ENCODE measurements around the gene UBE2QL1.

The UBE2QL1 gene

DNA sequence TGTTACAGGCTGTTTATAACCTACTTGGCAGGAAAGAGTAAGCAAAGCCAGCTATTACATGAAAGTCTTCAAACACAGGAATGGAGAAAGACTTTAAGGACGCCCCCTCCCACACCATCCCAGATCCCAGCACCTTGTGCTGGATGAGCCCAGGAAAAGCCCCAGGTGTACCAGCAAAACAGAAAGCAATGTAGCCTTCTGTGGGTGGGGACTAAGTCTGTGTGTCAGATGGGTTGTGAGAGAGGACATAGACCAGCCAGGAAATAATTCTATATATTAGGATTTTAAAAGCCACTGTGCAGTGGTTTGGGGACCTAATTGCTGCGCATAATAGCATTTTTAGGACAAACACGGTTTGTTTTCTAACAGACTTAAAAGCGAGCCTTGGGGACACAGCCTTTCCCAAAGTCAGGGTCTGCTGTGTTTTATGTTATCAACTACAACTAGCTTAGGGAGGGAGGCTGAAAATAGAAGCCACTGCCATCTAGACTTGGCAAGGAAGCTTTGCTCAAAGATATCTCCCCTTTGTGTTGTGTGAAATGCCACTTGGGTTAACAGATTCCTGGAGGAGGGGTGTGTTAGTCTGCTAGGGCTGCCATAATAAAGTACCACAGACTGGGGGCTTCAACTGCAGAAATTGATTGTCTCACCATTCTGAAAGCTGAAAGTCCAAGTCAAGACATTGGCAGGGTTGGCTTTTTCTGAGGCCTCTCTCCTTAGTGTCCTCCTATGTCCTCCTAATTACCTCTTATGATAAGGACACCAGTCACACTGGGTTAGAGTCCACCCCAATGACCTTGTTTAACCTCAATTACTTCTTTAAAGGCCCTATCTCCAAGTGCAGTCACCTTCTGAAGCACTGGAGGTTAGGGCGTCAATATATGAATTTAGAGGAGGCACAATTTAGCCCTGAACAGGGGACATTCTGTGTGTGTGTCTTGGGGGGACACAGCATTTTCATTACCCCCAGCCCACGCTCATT lies 17.2 kb upstream of the UBE2QL1 start:
- H3K27ac ChIP-seq = no peak overlapping the region
- DNase-seq = no peak
- TF ChIP-seq, protein P1, sequence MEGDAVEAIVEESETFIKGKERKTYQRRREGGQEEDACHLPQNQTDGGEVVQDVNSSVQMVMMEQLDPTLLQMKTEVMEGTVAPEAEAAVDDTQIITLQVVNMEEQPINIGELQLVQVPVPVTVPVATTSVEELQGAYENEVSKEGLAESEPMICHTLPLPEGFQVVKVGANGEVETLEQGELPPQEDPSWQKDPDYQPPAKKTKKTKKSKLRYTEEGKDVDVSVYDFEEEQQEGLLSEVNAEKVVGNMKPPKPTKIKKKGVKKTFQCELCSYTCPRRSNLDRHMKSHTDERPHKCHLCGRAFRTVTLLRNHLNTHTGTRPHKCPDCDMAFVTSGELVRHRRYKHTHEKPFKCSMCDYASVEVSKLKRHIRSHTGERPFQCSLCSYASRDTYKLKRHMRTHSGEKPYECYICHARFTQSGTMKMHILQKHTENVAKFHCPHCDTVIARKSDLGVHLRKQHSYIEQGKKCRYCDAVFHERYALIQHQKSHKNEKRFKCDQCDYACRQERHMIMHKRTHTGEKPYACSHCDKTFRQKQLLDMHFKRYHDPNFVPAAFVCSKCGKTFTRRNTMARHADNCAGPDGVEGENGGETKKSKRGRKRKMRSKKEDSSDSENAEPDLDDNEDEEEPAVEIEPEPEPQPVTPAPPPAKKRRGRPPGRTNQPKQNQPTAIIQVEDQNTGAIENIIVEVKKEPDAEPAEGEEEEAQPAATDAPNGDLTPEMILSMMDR (IDR thresholded peaks at IDR 0.05; ENCODE audit: low read depth, low read length, missing control alignments) = no peak
- H3K27me3 ChIP-seq (replicated peaks) = no peaks in the 10 kb centered on the region
- H3K36me3 ChIP-seq (replicated peaks) = no peaks in the 10 kb centered on the region
- in situ Hi-C loops (cut with HindIII; ENCODE audit: low pct_ligation_motif_present, low sequenced_read_pairs) = no loop called here
- no peak overlapping the region for H3K4me3 ChIP-seq (ENCODE audit: low read depth, low read length)

- TF ChIP-seq, protein P1 (IDR thresholded peaks at IDR 0.05; ENCODE audit: low read depth, low read length, missing control alignments) = no peak
These were observed 16.5 kb upstream of the UBE2QL1 start for GRCh38 chr5:6432206-6432605.

GRCh38 chr5:6434731-6435130 lies 13.9 kb upstream of the UBE2QL1 start:
- Histone ChIP-seq H3K4me3 (ENCODE audit: low read depth, low read length) (no peak overlapping the region), H3K36me3 (replicated peaks) (no peaks in the 10 kb centered on the region), H3K27me3 (replicated peaks) (no peaks in the 10 kb centered on the region), H3K27ac (no peak overlapping the region)
- no peak for DNase-seq
- TF ChIP-seq, protein P1 (IDR thresholded peaks at IDR 0.05; ENCODE audit: low read depth, low read length, missing control alignments) = no peak
- in situ Hi-C loops (cut with HindIII; ENCODE audit: low pct_ligation_motif_present, low sequenced_read_pairs) = no loop called here

More at GRCh38 chr5:6432206-6432605, 16.5 kb upstream of the UBE2QL1 start:
- no peak for DNase-seq
- in situ Hi-C loops (cut with HindIII; ENCODE audit: low pct_ligation_motif_present, low sequenced_read_pairs) = no loop called here
- H3K36me3 ChIP-seq (replicated peaks) = no peaks in the 10 kb centered on the region
- H3K4me3 ChIP-seq (ENCODE audit: low read depth, low read length) = no peak overlapping the region
- no peaks in the 10 kb centered on the region for H3K27me3 ChIP-seq (replicated peaks)
- H3K27ac ChIP-seq = no peak overlapping the region

DNA sequence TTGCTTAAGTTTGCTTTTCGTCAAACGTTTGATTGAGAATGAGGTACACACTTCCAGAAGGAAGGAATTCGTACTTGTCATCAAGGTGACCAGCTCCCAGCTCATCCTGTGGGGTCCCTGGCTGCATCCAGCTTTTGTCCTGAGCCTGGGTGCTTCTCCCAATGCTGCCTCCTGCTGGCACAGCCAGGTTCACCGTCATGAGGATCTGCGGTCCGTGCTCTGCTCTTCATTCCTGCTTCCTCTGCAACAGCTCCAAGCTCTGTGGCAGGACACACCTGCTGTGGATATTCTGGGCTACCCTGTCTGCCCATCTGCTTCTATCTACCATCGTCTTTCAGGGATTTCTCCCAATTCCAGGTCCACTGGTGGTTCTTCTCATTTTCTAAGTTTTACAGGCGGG lies 13.3 kb upstream of the UBE2QL1 start:
- Histone ChIP-seq H3K27me3 (replicated peaks) (no peaks in the 10 kb centered on the region), H3K27ac (no peak overlapping the region), H3K36me3 (replicated peaks) (no peaks in the 10 kb centered on the region), H3K4me3 (ENCODE audit: low read depth, low read length) (no peak overlapping the region)
- in situ Hi-C loops (cut with HindIII; ENCODE audit: low pct_ligation_motif_present, low sequenced_read_pairs) = no loop called here
- no peak for DNase-seq
- TF ChIP-seq, protein P1 (IDR thresholded peaks at IDR 0.05; ENCODE audit: low read depth, low read length, missing control alignments) = peak; percentile 37

DNA sequence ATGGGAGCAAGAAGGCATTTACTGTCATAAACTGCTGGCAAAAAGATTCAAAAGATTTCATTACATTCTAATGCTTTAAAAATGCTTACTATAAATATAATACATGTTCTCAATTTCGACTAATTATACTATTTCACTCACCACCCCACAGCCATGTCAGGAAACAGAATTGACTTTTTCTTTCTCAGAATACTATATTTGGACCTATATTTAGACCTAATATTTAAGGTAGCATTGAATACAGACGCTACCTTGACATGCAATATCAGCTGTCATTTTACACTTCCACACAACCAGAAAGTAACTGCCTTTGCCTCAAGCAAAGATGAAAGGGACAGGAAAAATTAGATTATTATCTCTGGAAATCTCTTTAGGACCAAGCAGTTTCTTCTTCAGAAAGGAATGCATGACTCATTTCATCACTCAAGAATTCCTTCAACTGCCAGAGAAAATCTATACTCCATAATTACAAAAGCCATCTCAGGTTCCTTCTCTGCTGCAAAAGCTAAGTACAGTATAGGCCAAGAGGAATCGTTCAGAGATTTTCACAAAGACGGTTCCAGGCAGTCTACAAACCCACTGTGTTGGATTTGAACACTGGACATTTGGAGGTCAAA lies 11.8 kb upstream of the UBE2QL1 start:
- Histone ChIP-seq H3K27me3 (replicated peaks) (no peaks in the 10 kb centered on the region), H3K36me3 (replicated peaks) (no peaks in the 10 kb centered on the region), H3K4me3 (ENCODE audit: low read depth, low read length) (no peak overlapping the region), H3K27ac (no peak overlapping the region)
- no peak for DNase-seq
- TF ChIP-seq, protein P1 (IDR thresholded peaks at IDR 0.05; ENCODE audit: low read depth, low read length, missing control alignments) = no peak
- in situ Hi-C loops (cut with HindIII; ENCODE audit: low pct_ligation_motif_present, low sequenced_read_pairs) = no loop called here
